GM13976 (cell line): ENCODE measurements around the gene TUBGCP3.

Experiments used
- DNase-seq: peaks from one replicate; pipeline ENCODE4 v3.0.0; 2012; ENCODE audit warnings: low spot score
- in situ Hi-C: fragments of 300-500 bp; cut with MboI; formaldehyde crosslinking; loops from one replicate; pipeline ENCODE4 v1.12.0; 2022; ENCODE audit warnings: low sequenced_read_pairs, mixed read lengths, inconsistent platforms; ENCODE audit not compliant: unreplicated experiment
- TF ChIP-seq, protein P1 (sequence below): IDR thresholded peaks from 2 replicates; pipeline ENCODE4 v1.5.1; 2012; ENCODE audit warnings: borderline replicate concordance, mild to moderate bottlenecking; ENCODE audit not compliant: insufficient read depth; ENCODE audit errors: extremely low read depth, missing control alignments, control extremely low read depth

TUBGCP3 gene

DNA sequence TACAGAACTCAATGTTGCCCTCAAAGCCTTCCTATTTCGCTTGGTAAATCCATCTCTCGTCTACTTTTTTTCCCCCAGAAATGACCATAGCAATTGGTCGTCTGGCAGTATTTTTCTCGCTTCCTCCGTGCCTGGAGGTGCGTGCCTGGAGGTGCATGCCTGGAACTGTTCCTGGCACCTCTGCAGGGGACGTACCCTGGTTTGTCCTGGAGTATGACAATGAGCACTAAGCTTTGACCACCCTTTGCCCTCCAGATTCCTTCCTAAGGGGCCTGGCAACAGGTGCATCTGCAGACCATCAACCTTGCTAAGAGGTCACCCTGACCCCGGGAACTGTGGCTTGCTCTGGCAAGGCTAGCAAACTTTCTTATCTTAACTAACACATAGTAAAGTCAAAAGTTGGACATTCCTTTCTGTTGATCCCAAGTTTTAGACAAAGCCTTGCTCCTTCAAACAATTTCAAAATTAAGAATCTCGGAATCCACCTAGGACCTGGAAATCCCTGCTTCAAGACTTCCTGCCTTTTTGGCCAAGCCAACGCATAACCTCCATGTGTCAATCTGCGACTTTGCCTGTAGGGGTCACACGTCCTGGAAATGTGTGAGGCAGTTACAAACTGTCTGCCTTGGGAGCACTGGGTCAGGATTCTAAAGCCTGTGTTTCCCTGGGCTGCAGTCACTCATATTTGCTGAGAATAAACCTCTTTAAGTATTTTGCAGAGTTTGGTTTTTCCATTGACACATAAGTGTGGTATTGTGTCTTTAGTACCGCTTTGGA is 28.8 kb upstream of the TUBGCP3 start:
- peak; percentile 77 for DNase-seq
- TF ChIP-seq, protein P1, sequence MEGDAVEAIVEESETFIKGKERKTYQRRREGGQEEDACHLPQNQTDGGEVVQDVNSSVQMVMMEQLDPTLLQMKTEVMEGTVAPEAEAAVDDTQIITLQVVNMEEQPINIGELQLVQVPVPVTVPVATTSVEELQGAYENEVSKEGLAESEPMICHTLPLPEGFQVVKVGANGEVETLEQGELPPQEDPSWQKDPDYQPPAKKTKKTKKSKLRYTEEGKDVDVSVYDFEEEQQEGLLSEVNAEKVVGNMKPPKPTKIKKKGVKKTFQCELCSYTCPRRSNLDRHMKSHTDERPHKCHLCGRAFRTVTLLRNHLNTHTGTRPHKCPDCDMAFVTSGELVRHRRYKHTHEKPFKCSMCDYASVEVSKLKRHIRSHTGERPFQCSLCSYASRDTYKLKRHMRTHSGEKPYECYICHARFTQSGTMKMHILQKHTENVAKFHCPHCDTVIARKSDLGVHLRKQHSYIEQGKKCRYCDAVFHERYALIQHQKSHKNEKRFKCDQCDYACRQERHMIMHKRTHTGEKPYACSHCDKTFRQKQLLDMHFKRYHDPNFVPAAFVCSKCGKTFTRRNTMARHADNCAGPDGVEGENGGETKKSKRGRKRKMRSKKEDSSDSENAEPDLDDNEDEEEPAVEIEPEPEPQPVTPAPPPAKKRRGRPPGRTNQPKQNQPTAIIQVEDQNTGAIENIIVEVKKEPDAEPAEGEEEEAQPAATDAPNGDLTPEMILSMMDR: peak; percentile 58
- in situ Hi-C loops: loop anchor here (25.0 kb wide), 1 partner anchor 1154 kb away; no protein-coding TSS in a partner anchor

DNA sequence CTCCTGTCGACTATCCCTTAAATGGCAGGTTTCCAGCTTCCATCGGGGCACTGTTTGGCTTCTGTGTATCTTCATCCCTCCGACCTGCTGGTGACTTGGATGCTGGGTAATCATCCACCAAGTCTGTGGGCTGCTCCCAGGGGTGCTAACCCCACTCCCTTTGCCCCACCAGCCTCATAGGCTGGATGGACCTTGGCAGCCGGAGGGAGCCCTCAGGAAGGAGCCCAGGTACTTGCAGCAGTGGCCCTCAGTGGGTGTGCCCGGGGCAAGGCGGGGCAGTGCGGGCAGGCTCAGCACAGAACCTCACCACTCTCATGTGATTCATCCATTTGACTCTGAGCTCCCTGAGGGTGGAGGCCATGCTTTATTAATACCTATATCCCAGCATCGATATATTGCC is 27.4 kb upstream of the TUBGCP3 start:
- in situ Hi-C loops: loop anchor here (25.0 kb wide), 1 partner anchor 1153 kb away; no protein-coding TSS in a partner anchor
- DNase-seq: no peak
- TF ChIP-seq, protein P1: no peak

GRCh38 chr13:112614835-112615234 is 26.9 kb upstream of the TUBGCP3 start:
- TF ChIP-seq, protein P1: no peak
- in situ Hi-C loops: loop anchor here (25.0 kb wide), 1 partner anchor 1153 kb away; no protein-coding TSS in a partner anchor
- DNase-seq: no peak

DNA sequence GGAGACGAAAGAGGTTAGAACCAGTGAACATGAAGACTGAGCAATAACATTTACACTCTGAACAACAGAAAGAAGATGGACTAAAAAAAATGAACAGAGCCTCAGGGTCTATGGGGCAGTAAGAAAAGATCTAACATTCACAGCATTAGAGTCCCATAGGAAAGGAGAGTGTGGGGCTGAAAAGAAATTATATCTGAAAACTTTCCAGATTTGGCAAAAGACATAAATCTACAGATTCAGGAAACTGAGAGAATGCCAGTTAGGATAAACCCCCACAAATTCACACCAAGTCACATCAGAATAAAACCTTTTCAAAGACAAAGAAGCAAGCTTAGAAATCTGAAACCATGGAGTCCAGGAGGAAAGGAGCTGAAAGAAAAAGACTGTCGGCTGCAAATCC is 20.3 kb upstream of the TUBGCP3 start:
- no peak for DNase-seq
- in situ Hi-C loops: loop anchor here (25.0 kb wide), 1 partner anchor 1146 kb away; no protein-coding TSS in a partner anchor
- TF ChIP-seq, protein P1: no peak

- TF ChIP-seq, protein P1: peak; percentile 96
- in situ Hi-C loops: loop anchor here (25.0 kb wide), 1 partner anchor 1144 kb away; no protein-coding TSS in a partner anchor
- peak; percentile 95 for DNase-seq
These were observed 18.4 kb upstream of the TUBGCP3 start for GRCh38 chr13:112606109-112607001.

- DNase-seq: no peak
- in situ Hi-C loops: loop anchor here (25.0 kb wide), 1 partner anchor 1143 kb away; no protein-coding TSS in a partner anchor
These were observed 17.6 kb upstream of the TUBGCP3 start for GRCh38 chr13:112605531-112605990.

More at GRCh38 chr13:112605531-112605990, 17.6 kb upstream of the TUBGCP3 start:
- TF ChIP-seq, protein P1: no peak
